ENCODE data around the gene ZPBP2.
"Not testable (repeated sequence)": the region's sequence is repeated elsewhere in the genome, so short reads cannot be mapped to it uniquely, and the experiment has no call there.

The ZPBP2 gene

DNA sequence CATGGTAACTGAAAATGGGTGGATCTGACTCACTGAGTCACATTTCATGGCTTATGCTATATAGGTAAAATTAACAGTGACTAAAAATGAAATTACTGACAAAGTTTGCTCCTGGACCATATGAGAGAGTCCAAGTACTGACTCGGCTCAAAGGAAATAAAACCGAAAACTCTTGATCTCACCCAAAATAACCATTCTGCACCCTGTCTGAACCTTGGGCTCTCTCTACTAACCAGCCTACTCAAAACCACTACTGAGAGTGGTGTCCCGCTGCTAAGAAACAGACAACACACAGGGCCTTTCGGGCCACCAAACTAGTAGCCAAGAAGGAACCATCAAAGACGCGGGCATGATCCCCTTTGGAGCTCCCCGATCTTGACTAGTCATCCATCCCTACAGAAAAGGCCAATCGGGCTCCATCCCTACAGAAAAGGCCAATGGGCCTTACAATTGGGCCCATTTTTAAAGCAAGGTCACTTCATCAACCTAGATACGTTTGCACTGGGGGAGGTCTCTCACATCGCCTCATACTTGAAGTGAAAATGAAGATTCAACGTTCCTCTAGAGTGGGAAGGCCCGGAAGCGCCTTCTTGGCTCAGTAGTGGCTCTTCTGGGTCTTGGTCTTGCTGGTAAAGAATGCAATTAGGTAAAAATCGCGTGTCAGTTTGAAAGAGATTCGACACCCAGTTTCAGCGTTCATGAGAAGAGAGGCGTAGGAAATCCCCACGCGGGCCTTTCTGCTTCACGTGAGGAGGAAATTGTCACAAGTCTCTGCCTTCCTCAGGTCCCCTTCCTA lies 720 bp upstream of the ZPBP2 start:
- TF ChIP-seq, protein P1, sequence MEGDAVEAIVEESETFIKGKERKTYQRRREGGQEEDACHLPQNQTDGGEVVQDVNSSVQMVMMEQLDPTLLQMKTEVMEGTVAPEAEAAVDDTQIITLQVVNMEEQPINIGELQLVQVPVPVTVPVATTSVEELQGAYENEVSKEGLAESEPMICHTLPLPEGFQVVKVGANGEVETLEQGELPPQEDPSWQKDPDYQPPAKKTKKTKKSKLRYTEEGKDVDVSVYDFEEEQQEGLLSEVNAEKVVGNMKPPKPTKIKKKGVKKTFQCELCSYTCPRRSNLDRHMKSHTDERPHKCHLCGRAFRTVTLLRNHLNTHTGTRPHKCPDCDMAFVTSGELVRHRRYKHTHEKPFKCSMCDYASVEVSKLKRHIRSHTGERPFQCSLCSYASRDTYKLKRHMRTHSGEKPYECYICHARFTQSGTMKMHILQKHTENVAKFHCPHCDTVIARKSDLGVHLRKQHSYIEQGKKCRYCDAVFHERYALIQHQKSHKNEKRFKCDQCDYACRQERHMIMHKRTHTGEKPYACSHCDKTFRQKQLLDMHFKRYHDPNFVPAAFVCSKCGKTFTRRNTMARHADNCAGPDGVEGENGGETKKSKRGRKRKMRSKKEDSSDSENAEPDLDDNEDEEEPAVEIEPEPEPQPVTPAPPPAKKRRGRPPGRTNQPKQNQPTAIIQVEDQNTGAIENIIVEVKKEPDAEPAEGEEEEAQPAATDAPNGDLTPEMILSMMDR (IDR thresholded peaks at IDR 0.05; ENCODE audit: low read length, missing control alignments) = no peak
- DNase-seq (ENCODE audit: low read depth) = no peak
- no peak overlapping the region for H3K4me3 ChIP-seq (replicated peaks; ENCODE audit: low read depth, low read length)

DNA sequence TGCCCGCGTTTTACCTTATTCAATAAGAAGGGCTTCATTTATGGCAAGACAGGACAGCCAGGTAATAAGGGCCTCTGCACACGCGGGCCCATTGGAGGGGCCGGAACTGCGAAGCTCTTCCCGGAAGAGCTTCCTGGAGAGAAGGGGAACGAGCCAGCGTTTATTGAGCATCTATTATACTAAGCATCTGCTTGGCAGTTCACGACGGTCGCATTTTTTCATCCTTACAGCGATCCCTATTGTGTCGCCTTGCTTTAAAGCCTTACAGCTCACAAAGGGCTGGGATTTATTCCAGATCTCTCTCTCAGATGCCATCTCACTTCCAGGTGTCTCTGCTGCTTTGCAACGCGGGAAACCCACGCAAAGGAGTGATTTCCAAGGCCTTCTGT lies 546 bp downstream of the ZPBP2 start:
- DNase-seq (ENCODE audit: low read depth) = no peak
- H3K4me3 ChIP-seq (replicated peaks; ENCODE audit: low read depth, low read length) = no peak overlapping the region

DNA sequence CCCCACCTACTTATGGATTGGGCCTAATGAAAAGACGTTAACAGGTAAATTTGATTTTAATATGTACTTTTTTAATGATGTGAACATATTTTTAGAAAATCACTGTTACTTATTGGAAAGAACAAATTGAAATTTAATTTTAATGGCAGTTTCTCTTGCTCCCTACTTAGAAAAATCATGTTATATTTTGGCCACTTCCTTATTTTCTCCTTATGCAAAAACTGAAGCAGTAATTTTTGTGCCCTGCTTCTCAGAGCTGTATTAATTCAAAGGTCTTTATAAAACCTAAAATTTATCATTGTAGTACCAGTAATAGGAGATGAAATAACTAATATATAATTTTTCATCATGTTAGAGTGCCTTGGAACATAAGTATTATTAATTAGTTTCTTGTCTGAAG lies 2.8 kb downstream of the ZPBP2 start:
- TF ChIP-seq, protein P1 (IDR thresholded peaks at IDR 0.05; ENCODE audit: low read length, missing control alignments) = no peak
- H3K4me3 ChIP-seq (replicated peaks; ENCODE audit: low read depth, low read length) = no peak overlapping the region
- no peak for DNase-seq (ENCODE audit: low read depth)

More for the DNA sequence above, 546 bp downstream of the ZPBP2 start:
- TF ChIP-seq, protein P1 (IDR thresholded peaks at IDR 0.05; ENCODE audit: low read length, missing control alignments) = no peak

DNA sequence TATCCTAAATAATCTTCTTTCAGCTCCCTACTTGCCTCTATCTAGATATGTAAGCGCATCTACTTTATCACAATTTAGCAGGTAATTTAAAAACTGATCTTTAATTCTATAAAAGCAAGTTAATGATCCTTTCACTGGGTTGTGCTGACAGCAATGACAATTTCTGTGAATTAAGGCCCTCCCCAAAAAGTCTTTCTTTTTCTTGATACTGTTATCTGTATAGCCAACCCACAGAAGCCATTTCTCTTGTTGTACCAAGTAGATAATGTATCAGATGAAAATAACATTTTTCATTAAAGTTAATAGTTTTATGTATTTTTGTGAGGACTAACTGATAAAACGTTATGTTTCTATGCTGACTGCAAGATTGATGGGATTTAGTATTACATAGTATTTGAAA lies 3.8 kb downstream of the ZPBP2 start:
- no peak for DNase-seq (ENCODE audit: low read depth)
- H3K4me3 ChIP-seq (replicated peaks; ENCODE audit: low read depth, low read length) = no peak overlapping the region
- TF ChIP-seq, protein P1 (IDR thresholded peaks at IDR 0.05; ENCODE audit: low read length, missing control alignments) = no peak

DNA sequence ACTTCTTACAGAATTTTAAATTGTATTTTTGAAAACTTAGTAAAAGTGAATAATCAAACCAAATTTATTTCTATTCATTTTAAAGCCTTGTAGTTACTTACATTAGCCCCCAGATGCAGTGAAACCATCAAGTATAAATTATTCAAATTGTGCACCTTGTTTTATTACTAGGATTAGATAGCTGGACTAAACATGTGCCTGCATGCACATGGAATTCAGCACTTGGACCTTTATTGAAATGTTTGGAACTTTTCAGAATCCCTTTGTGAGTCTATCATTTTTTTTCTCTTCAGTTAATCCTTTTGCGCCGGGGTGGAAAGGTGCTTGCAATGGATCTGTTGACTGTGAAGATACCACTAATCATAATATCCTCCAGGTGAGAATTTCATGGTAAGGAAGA lies 4.7 kb downstream of the ZPBP2 start:
- TF ChIP-seq, protein P1 (IDR thresholded peaks at IDR 0.05; ENCODE audit: low read length, missing control alignments) = peak; percentile 32
- no peak overlapping the region for H3K4me3 ChIP-seq (replicated peaks; ENCODE audit: low read depth, low read length)
- peak; percentile 33 for DNase-seq (ENCODE audit: low read depth)

DNA sequence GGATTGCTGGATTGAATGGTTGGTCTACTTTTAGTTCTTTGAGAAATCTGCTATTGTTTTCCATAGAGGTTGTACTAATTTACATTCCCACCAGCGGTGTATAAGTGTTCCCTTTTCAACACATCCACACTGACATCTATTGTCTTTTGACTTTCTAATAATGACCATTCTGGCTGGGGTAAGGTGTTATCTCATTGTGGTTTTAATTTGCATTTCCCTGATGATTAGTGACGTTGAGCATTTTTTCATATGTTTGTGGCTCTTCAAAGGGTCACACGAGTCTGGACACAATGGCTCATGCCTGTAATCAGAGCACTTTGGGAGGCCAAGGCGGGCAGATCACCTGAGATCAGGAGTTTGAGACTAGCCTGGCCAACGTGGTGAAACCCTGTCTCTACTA lies 18.1 kb downstream of the ZPBP2 start:
- H3K4me3 ChIP-seq (replicated peaks; ENCODE audit: low read depth, low read length); DNase-seq (ENCODE audit: low read depth): not testable (repeated sequence)

DNA sequence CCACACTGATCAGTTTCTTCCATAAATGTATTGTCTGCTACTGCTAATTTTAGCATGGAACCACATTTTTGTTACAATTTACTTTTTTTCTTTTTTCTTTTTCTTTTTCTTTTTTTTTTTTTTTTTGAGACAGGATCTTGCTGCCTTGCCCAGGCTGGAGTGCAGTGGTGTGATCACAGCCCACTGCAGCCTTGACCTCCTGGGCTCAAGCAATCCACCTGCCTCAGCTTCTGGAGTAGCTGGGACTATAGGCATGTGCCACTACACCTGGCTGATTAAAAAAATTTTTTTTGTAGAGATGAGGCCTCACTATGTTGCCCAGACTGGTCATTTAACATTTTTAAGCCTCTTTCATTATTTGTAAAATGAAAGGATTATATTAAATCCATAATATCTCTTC lies 19.1 kb downstream of the ZPBP2 start:
- TF ChIP-seq, protein P1 (IDR thresholded peaks at IDR 0.05; ENCODE audit: low read length, missing control alignments) = no peak
- no peak for DNase-seq (ENCODE audit: low read depth)
- H3K4me3 ChIP-seq (replicated peaks; ENCODE audit: low read depth, low read length) = no peak overlapping the region

Data from fibroblast of pulmonary artery (primary cell).